HTERT RPE-1 (cell line): ENCODE data around the gene SNX11.
"Not testable (repeated sequence)": the region's sequence is repeated elsewhere in the genome, so short reads cannot be mapped to it uniquely, and the experiment has no call there.

Experiments
- in situ Hi-C: fragments of 300-500 bp; cut with MboI; formaldehyde crosslinking; loops from 4 replicates; pipeline ENCODE4 v1.14.3; 2020; ENCODE audit warnings: low sequenced_read_pairs

Gene SNX11, protein sequence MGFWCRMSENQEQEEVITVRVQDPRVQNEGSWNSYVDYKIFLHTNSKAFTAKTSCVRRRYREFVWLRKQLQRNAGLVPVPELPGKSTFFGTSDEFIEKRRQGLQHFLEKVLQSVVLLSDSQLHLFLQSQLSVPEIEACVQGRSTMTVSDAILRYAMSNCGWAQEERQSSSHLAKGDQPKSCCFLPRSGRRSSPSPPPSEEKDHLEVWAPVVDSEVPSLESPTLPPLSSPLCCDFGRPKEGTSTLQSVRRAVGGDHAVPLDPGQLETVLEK

DNA sequence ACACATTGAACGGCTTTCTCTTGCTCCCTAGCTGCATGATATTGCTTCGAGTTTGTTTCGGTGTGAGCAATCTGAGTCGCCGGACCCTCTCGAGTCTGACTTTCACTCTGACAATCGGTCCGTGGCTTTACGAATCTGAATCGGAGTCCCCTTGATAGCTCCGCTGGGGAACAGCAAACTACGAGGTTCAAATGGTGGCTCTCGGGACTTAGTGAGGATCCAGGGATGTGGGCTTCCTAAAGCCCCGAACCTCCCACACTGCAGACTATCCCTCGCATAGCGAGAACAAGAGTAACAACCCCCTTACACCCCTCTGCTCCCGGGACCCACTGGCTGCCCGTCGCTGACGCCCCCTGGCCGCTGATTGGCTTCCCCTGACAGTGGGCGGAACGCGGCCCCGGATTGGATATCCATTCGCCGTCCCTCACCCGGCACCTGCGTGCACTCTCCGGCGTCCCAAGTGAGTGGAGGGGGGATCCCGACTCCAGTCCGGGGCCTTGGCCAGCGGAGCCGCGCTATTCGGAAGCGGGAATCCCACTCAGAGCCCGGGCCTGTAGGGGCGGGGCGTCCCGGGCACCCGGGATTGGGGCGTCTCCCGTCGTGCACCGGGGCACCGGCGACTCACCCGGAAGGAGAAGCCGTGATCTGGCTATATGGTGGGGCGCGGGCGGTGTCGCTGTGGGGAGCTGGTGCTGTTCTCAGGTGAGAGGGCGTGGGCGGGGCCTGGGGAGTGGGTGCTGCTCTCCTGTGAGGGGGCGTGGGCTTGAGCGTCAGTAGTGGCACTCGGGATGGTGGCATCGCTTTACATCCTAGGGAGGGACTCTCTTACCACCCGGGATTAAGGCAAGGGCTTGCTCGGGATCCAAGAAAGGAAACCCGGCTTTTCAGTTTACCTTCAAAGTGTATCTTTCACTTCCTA lies at the start of gene SNX11:
TSS of gene SNX11 (plus strand) at position 630 of the 919 bp plus-strand sequence. CDS start 4,278 bp downstream, outside the sequence.
- in situ Hi-C loops, result no loop called here

- in situ Hi-C loops, result no loop called here
Measured at GRCh38 chr17:48058393-48059124, 49.0 kb upstream of the SNX11 start.

DNA sequence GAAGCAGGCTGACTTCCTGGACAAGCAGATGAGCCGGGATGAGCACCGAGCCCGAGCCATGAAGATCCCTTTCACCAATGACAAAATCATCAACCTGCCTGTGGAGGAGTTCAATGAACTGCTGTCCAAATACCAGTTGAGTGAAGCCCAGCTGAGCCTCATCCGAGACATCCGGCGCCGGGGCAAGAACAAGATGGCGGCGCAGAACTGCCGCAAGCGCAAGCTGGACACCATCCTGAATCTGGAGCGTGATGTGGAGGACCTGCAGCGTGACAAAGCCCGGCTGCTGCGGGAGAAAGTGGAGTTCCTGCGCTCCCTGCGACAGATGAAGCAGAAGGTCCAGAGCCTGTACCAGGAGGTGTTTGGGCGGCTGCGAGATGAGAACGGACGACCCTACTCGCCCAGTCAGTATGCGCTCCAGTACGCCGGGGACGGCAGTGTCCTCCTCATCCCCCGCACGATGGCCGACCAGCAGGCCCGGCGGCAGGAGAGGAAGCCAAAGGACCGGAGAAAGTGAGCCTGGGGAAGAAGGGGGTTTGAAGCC lies 48.4 kb upstream of the SNX11 start:
- in situ Hi-C loops, result no loop called here

- in situ Hi-C loops, result no loop called here
Measured at GRCh38 chr17:48060249-48060648, 47.3 kb upstream of the SNX11 start.

DNA sequence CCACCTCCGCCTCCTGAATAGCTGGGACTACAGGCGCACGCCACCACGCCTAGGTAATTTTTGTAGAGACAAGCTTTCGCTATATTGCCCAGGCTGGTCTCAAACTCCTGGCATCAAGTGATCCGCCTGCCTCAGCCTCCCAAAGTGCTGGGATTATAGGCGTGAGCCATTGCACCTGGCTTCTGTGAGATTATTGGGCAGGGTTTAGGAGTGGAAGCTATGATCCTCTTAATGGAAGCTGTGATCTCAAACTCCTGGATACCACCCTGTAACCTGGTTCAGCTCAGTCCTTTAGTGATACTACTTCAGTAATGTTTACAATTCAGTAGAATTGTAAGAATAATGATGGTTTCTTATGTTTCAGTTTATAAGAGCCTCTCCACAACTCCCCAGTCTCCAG lies 45.3 kb upstream of the SNX11 start:
- in situ Hi-C loops, result no loop called here

DNA sequence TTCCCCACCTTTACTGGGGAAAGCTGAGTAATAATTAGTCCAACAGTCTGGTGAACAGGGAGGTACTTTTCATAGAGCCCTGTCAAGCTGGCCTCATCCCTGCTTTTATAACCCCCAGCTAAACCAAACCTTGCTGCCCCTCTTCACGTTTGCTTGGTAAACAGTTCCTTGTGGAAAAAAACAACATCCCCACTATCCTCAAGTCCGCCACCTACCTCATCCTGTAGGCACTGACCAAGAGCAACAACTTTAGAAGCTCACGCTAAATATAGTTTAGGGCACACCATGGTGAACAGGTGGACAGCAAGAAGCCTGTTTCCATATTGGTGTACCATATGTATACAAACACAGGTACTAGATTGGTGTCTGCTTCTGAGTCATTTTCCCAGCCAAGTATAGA lies 42.9 kb upstream of the SNX11 start:
- in situ Hi-C loops, result no loop called here

- in situ Hi-C loops, result no loop called here
Measured at GRCh38 chr17:48066192-48066591, 41.4 kb upstream of the SNX11 start.

- in situ Hi-C loops, result no loop called here
Measured at GRCh38 chr17:48066656-48067055, 40.9 kb upstream of the SNX11 start.

DNA sequence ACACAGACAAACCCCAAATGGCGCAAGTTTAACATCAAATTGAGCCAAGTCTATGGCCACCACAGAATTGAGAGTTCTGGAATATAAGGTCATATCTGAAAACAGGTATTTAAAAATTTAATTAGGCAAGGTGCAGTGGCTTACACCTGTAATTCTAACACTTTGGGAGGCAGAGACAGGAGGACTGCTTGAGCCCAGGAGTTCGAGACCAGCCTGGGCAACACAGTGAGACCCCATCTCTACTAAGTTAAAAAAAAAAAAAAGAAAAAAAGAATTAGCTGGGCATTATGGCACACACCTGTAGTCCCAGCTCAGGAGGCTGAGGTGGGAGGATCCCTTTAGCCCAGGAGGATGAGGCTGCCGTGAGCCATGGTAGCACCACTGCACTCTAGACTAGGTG lies 40.3 kb upstream of the SNX11 start:
- in situ Hi-C loops, result no loop called here

DNA sequence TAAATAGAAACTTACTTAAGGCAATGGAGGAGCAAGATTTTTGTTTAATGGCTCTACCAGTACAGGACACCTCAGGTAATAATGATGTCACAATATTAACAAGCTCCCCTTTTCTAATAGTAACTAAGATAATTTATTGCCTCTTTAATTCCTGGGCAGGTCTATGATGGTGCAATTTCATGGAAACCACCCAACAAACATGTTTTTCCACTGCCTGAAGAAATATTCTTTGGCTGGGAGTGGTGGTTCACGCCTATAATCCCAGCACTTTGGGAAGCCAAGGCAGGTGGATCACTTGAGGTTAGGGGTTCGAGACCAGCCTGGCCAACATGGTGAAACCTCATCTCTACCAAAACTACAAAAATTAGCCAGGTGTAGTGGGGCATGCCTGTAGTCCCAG lies 39.8 kb upstream of the SNX11 start:
- in situ Hi-C loops, result not testable (repeated sequence)

- in situ Hi-C loops, result no loop called here
Measured at GRCh38 chr17:48068491-48068961, 39.0 kb upstream of the SNX11 start.

DNA sequence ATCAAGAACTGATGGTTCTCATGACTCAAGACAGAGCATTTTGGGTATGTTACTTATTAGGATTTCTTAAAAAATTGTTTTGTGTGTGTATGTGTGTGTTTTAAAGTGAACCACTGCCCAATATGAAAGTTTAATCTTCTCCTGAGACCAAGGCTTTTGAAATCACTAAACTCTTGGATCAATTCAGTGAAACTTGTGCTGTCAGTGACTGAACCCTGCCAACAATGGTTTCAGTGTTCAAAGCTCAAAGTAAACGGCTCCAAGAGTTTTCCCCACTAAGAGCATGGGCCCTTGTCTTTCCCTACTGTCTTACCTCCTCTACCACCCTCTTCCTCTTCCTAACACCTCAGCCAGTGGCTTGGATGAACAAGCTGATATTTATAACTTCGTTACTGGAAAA lies 37.4 kb upstream of the SNX11 start:
- in situ Hi-C loops, result no loop called here

- in situ Hi-C loops, result no loop called here
Measured at GRCh38 chr17:48071654-48072053, 35.9 kb upstream of the SNX11 start.

DNA sequence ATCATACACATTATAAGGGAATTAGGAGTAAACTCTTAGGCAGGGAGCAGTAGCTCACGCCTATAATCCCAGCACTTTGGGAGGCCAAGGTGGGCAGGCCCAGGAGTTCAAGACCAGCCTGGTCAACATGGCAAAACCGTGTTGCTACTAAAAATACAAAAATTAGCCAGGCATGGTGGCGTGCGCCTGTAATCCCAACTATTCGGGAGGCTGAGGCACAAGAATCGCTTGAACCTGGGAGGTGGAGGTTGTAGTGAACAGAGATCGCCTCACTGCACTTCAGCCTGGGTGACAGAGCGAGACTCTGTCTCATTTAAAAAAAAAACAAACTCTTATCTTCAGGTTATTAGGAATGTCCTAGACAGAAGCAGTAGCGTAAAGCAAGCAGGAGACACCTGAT lies 34.8 kb upstream of the SNX11 start:
- in situ Hi-C loops, result not testable (repeated sequence)

- in situ Hi-C loops, result not testable (repeated sequence)
Measured at GRCh38 chr17:48073566-48074094, 33.9 kb upstream of the SNX11 start.

DNA sequence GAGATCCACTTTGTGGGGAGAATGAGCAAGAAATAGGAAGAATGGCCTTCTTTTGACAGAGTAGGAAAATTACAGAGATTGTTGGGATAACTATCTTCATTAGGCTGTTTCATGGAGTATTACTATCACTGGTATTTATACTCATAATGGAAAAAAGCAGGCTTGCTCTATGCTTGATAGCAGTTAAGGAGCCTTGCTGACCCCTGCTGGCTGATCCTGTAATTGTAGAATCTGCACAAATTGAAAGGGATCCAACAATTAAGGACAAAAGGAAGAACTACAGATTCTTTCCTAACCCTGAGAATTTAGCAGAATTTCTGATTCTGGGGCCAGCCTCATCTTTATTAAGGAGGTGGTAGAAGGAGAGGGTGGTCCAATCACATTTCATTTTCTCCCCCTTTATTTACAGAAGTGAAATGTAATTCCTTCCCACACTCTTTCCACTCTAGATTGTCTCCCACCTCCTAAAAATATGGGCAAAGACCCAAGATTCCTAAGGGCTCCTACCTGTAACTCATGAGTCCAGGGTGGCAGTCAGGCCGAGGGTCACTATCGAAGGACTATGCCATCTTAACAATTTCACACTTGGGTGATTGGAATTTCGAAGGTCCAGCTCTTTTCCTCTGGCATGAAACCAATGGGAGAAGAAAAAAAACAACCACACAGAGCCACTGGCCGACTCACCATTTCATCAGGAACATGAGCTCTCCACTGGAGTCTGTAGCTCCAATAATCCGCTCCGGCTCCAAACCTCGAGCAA lies 33.1 kb upstream of the SNX11 start:
- in situ Hi-C loops, result no loop called here

GRCh38 chr17:48077152-48077551 lies 30.4 kb upstream of the SNX11 start:
- in situ Hi-C loops, result not testable (repeated sequence)

GRCh38 chr17:48081858-48082257 lies 25.7 kb upstream of the SNX11 start:
- in situ Hi-C loops, result no loop called here

GRCh38 chr17:48084932-48085331 lies 22.6 kb upstream of the SNX11 start:
- in situ Hi-C loops, result no loop called here
